Measurements from ENCODE around the gene STIM2.
"Not testable (repeated sequence)": the region's sequence is repeated elsewhere in the genome, so short reads cannot be mapped to it uniquely, and the experiment has no call there.

STIM2 gene

DNA sequence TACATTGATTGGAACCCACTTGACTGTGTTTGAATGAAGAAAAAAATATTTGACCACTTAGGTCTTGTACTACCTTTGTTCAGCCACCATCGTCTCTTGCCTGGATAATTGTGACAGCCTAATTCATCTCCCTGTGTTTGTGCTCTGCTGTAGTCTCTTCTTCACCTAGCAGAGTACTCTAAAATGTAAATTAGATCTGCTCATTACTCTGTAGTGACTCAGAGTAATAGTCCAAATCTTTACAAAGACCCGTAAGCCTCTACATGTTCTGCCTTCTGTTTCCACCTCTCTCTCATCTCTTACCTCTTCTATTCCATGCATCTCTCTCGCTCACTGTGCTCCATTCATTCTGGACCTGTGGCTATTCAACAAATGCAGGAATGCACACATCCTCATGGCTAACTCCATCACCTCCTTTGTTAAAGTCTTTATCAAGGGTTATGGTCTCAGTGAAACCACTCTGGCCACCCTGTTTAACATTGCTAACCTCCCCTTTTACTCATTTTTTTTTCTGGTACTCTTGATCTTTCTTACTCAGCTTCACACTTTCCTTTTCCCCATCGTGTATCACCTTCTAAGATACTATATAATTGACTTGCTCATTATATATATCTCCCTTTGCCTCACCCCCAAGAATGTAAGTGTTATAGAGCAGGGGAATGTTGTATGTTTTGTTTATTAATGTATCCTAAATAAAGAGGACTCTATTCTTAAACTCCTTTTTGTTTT lies 98.4 kb downstream of the STIM2 start:
- no peak for DNase-seq

DNA sequence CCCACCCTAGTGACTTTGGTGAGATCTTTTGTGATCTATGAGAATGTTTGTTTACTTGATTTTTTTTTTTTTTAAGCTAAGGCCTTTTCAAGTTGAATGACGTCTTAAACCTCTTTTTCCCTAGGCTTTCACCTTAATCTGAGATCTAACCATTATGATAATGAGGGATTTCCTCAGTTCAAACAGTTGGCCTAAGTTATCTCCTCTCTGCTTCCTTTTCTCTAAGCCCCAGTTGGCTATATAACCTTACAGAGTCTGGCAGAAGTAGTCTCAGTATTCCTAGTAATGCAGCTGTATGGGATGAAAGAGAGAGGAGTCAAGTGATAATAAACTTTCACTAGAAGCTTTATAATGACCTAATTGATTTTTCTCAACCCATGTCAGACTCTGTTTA lies 99.0 kb downstream of the STIM2 start:
- DNase-seq: no peak

DNA sequence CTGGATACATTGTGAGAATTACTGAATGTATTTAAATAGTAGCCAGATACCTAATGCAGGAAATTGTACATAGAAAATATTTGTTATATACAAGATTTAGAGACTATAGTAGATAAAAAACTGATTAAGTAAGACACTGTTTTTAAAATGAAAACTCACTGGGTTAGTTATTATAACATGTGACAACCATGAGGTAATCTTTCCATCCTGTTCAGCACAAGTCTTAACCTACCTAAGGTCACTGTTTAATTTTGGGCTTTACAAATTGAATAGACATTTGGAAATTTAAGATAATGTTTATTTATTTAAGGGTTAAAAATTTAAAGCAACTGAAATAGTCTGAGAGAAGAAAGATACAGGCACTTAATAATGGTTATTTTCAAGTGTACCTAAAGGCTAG lies 102.1 kb downstream of the STIM2 start:
- DNase-seq: no peak

DNA sequence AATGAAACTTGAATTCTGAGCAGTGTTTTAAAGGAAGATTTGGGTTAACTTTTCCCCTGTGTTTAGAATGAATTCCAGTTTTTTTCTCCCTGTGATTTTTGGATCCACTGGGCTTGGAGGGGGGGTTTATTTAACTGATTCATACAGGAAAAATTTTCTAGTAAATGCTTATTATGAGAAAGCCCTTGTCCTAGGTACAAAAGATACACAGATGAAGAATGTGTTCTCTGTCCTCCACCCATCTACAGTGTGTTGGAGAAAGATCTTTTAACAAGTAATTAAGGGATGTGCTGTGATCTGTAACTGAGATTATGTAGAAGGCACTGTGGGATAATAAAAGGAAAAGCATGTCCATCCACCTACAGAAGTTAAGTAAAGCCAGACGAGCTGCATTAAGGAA lies 103.9 kb downstream of the STIM2 start:
- DNase-seq: no peak

DNA sequence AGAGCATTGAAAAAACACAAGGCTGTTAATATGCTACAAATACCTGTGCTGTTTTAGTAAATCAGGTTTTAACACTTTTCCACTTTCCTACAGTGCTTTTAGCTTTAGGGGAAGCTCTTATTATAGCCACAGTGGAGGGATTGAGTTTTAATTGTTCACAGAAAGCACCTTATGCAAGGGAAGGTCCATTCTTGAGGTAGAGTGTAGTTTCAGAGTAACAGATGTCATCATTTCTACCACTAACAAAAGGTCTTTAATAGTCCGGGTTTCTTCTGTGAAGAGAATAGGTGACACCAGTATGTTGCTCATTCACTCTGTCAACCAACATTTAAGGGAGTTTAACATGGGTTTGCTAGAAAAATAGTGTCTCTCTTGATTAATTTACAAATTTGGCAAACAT lies 104.4 kb downstream of the STIM2 start:
- no peak for DNase-seq

DNA sequence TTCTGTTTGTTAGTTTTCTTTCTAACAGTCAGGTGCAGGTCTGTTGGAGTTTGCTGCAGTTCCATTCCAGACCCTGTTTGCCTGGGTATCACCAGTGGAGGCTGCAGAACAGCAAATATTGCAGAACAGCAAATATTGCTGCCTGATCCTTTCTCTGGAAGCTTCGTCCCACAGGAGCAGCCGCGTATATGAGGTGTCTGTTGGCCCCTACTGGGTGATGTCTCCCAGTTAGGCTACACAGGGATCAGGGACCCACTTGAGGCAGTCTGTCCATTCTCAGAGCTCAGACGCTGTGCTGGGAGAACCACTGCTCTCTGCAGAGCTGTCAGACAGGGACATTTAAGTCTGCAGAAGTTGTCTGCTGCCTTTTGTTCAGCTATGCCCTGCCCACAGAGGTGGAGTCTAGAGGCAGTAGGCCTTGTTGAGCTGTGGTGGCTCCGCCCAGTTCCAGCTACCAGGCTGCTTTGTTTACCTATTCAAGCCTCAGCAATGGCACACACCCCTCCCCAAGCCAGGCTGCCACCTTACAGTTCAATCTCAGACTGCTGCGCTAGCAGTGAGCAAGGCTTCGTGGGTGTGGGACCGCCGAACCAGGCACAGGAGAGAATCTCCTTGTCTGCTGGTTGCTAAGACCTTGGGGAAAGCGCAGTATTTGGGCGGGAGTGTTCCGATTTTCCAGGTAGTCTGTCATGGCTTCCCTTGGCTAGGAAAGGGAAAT lies 115.0 kb downstream of the STIM2 start:
- DNase-seq: not testable (repeated sequence)

DNA sequence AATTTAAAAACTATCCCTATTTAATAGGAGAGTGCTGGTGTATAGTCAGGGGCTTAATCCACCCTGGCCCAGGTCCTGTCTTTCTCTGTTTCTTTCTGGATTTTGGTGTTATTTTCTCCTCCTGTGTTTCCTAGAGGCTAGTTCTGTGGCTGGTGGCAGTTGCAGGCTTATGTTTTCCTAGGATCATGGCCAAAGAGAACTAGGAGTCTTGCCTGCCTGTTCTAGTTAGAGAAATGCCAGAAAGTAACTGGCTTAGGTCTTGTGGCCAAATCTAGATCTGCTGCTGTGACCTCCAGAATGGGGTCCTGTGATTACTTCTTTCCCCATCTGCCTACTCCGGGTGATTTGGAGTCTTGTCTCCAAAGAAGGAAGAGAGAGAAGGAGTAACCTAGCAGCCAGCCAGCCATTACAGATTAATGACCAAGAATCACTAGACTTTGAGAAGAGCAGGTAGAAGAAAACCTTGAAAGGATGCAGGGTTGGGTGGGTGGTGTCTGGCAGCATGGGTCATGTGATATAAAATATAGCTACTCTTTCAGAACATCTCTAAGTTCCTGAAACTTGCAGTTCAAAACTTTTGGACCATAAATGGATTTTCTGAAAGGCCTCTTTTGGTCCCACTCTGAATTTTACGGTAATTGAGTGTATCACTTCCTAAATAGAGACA lies 117.9 kb downstream of the STIM2 start:
- no peak for DNase-seq

DNA sequence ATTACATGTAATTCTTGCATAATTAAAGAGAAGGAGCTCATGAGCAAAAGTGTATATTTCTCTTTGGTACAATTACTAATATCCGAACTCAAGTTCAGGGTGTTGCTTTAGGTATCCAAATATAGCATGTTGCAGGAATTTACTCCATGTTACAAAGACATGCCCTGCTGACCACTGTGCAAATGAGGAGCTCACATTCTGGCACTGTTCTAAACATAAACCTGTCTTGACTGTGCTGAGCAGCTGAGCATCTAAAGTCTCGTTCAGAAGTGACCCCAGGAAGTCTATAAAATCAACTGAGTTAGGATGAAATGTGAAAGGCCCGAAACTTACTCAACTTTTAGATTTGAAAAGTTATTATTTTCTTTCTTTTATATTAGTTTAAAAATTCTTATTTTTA lies 124.3 kb downstream of the STIM2 start:
- no peak for DNase-seq

DNA sequence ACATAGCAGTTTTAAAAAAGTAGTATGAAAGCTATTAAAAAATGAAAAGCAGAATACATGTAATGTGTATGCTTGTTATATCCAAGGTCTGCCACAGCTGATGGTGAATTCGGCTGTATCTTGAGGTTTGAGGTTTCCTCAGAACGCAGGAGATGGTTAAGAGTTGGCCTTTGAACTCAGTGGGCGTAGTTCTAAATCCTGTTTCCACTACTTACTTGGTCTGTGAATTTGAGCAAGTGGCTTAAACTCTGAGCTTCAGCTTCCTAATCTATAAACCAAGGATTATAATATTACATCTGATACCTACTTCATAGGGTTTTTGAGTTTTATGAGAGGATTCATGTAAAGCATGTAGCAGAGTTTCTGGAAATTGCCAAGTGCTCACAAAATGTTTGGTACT lies 125.2 kb downstream of the STIM2 start:
- DNase-seq: no peak

DNA sequence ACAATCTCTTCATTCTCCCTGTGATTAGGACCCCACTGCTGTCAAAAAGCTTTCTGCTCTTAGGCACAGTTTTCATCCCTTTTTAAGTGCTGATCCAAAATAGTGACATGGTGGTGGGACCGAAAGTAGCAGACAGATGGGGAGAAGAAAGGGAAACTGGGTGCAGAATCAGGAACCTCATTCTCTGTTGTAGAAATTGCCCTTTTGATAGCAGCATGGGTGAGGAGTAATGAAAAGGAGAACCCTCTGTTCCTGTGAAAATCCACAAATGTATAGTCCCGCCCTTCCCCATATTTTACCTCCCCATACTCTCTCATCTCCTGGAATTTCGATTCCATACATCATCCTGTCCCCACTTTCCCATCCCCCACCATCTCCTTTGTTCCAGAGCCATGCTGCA lies 126.5 kb downstream of the STIM2 start:
- DNase-seq: no peak

DNA sequence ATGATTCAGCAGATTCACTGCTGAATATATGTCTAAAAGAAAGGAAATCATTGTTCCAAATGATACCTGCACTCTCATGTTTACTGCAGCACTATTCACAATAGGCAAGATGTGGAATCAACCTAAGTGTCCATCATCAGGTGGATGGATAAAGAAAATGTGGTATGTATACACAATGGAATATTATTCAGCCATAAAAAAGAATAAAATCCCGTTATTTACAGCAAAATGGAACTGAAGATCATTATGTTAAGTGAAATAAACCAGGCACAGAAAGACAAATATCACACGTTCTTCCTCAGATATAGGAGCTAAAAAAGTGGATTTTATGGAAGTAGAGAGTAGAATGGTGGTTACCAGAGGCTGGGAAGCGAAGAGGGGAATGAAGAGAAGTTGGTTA lies 130.4 kb downstream of the STIM2 start:
- no peak for DNase-seq

DNA sequence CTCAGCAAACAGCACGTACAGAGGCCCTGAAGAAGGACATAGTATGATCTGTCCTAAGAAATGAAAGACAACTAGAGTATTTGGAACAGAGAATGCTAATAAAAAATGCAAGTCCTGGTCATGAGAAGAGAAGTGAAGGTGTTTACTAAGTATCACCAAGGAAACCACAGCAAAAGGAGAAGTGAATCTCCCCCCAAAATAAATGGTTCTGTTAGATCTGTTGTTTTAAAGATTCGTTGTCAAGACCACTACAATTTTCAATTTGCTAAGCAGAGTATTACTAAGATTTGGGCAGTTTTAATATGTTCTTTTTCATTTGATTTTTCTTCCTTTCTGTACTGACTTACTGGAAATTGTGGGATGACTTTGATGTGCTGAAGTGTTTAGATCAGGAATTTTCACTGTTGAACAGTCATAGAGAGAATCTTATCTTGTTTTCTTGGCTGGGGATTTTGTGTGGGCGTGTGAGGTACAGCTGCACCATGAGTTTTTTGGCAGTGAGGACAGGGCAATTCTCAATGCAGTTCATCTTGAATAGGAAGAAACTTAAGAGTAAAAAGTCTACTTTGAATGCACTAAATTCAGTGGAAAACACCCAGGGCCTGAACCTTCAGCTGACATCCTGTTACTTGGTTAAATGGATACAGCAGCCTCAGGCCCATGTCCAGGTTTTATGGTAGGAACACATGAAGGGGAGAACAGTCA lies 132.2 kb downstream of the STIM2 start:
- no peak for DNase-seq

DNA sequence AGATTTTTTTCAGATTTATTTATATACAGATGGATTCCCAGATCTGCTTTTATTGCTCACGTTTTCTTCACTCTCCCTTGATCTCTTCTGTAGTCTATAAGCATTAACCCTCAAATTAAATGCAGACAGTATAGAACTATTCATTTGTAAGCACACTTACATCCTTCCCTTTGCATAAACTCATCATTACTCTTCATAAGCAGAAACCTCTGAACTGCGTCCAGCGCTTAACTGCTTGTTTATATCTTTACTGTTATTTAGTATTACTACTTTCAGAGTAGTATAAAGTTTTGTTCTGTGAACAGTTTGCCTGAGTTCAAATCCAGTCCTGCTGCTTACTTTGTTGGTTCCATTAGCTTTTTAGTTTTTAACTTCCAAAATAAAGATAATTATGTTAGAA lies 132.9 kb downstream of the STIM2 start:
- DNase-seq: no peak

DNA sequence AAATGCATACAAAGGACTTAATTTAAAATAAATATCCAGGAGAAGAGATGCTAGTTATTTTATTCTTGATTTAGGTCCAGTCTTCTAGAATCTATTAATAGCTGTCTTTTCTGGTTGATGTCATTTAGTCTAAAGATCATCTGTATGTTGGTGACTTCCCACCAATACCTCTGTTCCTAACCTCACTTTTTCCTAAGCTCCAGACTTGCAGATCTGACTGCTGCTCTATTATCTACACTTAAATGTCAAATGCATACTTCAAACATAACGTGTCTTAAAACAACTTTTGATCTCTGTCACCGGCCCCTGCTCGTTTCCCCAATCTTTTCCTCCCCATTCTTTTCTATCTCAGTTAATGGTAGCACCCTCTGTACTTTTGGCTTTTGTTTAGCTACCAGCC lies 133.3 kb downstream of the STIM2 start:
- DNase-seq: no peak

DNA sequence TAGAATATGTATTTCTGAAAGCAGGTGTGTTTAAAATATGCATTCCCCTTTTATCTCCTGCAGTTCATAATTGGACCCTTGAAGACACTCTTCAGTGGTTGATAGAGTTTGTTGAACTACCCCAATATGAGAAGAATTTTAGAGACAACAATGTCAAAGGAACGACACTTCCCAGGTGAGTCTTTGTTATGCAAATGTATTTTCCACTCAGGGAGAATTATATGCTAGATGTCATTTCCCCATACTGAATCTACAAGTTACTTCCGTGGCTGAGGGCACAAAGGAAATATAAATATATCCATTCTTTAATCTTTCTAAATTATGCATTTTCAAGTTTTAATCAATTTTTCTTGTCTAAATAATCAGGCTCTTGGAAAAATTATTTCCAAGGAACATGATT lies 134.7 kb downstream of the STIM2 start:
- no peak for DNase-seq

DNA sequence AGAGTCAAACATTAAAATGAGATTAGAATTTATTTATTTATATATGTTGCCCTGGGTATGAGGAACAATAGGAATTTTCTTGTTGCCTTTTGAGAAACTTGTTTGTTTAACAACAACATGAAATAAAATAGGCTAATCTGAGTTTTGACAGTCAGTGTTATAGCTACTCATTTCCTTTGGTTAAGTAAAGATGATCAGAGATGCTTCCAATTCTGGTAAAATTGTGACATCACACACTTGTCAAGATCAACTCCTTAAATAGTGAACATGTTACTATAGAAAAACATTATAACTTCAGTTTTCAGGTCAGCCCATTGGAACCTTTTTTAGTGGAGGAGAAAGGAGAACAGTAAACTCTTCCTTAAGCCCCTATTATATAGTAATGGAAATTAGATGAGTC lies 136.1 kb downstream of the STIM2 start:
- DNase-seq: no peak

DNA sequence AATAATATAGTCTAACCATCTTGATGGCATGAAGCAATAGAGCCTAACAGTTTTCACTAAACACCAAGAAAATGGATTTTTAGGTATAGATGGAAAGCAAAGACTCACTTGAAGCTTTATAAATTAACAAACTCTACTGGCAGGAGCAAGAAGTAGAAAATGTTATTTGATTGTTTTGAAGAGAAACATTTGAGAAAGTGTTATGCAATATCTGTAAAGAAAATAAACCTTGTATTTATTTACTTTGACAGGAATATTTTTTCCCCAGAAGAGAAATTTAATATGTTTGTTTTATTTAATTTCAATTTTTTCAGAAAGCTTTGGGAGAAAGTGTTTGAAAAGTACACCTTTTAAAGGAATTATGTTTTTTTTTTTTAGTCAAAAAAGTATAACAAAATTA lies 139.0 kb downstream of the STIM2 start:
- DNase-seq: no peak

DNA sequence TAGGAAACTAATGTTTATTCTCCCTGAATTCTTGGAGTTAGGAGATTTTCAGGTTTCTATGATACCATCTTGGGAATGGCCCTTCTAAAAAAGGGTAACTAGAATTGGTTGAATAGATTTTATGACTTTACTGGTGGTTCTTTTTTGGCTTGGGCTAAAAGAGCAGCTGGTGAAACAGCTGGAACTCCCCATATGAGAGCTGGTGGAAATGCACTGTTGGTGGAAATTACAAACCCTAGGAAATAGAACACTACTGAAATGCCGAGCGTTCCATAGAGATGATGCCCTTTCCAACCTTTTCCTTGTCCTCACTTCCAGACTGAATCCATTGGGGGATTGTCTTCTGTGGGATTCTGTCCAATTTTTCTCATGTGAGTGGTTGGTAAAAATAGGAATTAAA lies 139.5 kb downstream of the STIM2 start:
- DNase-seq: no peak

DNA sequence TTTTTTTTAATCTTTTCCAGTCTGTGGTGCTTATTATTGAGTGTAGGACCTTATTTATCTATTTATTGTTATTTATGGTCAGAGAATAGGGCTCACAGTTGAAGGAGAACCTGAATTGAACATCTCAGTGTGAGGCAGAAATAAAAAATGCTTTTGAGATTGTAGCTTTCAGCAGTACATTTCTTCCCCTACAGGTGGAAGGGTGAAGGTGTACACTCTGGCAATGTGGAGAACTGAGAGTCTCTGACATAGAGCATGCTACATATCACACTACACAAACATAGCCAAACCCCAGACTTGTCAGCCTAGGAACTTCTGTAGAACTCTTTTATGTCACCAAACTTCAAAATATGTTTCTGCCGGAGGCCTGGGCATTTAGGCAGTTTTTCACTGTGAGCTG lies 140.2 kb downstream of the STIM2 start:
- DNase-seq: peak; percentile 5

DNA sequence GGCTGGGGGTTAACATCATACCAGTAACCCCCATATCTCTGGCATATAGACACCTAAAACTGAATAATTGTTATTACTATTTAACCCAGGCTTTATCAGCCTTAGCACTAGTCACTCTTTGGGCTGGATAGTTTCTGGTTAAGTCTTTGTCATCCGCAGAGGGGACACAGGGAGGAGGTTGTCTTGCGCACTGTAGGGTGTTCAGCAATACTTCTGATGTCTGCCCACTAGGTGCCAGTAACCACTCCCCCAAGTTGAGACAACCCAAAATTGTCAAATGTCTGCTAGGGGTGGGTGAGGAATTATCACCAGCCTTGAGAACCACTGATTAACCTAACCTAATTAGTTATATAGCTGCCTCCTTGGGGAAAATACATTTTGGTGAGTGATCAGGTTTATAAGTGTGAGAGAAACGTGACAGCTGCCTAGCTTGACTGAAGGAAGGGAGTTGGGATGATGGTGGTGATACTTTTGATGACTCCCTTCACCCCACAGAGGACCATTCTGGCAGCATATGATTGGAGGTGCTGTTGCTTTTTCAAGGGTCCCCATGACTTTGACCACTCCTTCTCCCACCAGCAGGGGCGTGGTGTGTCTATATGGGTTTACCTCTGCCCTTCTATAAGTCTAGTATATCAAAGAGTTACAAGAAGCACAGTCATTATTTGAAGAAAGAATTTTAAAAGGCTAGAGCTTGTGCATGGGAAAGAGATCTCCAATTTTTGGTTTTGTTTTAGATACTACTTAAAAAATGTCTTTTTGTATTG lies 140.9 kb downstream of the STIM2 start:
- no peak for DNase-seq

DNA sequence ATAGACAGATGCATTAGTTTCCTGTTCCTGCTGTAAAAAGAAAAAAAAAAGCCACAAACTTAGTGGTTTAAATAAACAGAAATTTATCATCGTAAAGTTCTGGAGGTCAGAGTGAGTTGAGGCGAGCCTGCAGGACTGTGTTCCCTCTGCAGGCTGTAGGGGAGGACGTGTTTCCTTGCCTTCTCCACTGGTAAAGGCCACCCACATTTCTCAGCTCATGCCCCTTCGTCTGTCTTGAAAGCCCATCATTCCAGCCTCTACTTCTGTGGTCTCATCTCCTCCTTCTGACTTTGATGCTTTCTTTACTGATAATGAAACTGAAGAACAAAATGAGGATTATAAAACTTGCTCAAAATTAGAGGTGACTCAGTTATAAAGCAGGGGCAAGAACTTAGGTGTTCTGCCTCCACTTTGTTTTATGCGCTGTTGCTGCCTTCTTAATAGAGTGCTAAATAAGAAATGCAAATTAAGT lies 143.0 kb downstream of the STIM2 start:
- no peak for DNase-seq

DNA sequence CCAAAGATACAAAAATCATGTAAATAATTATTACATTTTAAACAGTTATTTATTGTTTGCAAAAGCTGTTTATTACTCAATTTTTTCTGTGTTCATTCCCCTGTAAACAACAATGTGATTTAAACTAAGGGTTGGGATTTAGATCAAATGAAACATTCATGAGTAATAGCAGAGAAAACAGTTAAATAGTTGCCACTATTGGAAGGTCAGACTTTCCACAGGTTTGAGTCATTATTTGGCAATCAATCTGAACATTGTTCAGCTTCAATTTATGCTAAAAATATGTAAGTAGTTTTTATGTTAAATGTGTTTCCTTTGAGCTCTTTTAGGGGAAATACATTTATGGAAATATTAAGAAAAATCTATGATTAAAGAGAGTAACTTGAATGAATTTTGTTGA lies 144.9 kb downstream of the STIM2 start:
- DNase-seq: no peak
